HTERT RPE-1 (cell line): Measurements from ENCODE around the gene ATXN7.

Experiments
- in situ Hi-C: fragments of 300-500 bp; cut with MboI; formaldehyde crosslinking; loops from 4 replicates; pipeline ENCODE4 v1.14.3; 2020; ENCODE audit warnings: low sequenced_read_pairs

Gene ATXN7

GRCh38 chr3:63905731-63906620, 42.3 kb downstream of the ATXN7 start:
- in situ Hi-C loops: no loop called here

- in situ Hi-C loops: no loop called here
Measured at GRCh38 chr3:63908081-63908736, 44.5 kb downstream of the ATXN7 start.

GRCh38 chr3:63908776-63909175, 45.1 kb downstream of the ATXN7 start:
- in situ Hi-C loops: no loop called here

GRCh38 chr3:63909431-63909830, 45.8 kb downstream of the ATXN7 start:
- in situ Hi-C loops: no loop called here

- in situ Hi-C loops: no loop called here
Measured at GRCh38 chr3:63910001-63910400, 46.3 kb downstream of the ATXN7 start.

GRCh38 chr3:63910891-63911290, 47.2 kb downstream of the ATXN7 start:
- in situ Hi-C loops: no loop called here

GRCh38 chr3:63911509-63911872, 47.8 kb downstream of the ATXN7 start:
- in situ Hi-C loops: no loop called here

GRCh38 chr3:63911873-63912767, 48.5 kb downstream of the ATXN7 start, which contains the start of gene SCAANT1:
TSS of gene SCAANT1 (minus strand) at chr3:63912383.
- in situ Hi-C loops: no loop called here

- in situ Hi-C loops: no loop called here
Measured at GRCh38 chr3:63912768-63913588, 49.3 kb downstream of the ATXN7 start.

- in situ Hi-C loops: no loop called here
Measured at GRCh38 chr3:63914312-63914711, 50.6 kb downstream of the ATXN7 start.

GRCh38 chr3:63918321-63918720, 54.7 kb downstream of the ATXN7 start:
- in situ Hi-C loops: no loop called here

GRCh38 chr3:63920001-63920400, 56.3 kb downstream of the ATXN7 start:
- in situ Hi-C loops: no loop called here

GRCh38 chr3:63921741-63922482, 58.2 kb downstream of the ATXN7 start:
- in situ Hi-C loops: no loop called here

GRCh38 chr3:63922491-63923199, 59.0 kb downstream of the ATXN7 start:
- in situ Hi-C loops: no loop called here

GRCh38 chr3:63926309-63926708, 62.6 kb downstream of the ATXN7 start:
- in situ Hi-C loops: no loop called here

- in situ Hi-C loops: no loop called here
Measured at GRCh38 chr3:63927422-63928280, 64.0 kb downstream of the ATXN7 start.

- in situ Hi-C loops: no loop called here
Measured at GRCh38 chr3:63931290-63931689, 67.6 kb downstream of the ATXN7 start.
